Stomach (tissue), 4 donors: Measurements from ENCODE around the gene MKNK2.

Source experiments
- CTCF ChIP-seq, 7 experiments: fragments of 450-650 bp in 4 of 7; fragments of 200-600 bp in 3 of 7; sonication (generic) in 3 of 7; IDR thresholded peaks; one replicate each; pipeline ENCODE4 v1.5.1; 2016 to 2019; ENCODE audit warnings: antibody characterized with exemption in 7 of 7, control low read depth in 2 of 7, mild to moderate bottlenecking in 1 of 7
- EP300 ChIP-seq: sonication (generic); formaldehyde crosslinking; IDR thresholded peaks from one replicate; pipeline ENCODE4 v1.6.1; 2017; ENCODE audit warnings: antibody characterized with exemption
- POLR2A ChIP-seq, 4 donors: fragments of 450-650 bp; IDR thresholded peaks; one replicate each; pipeline ENCODE4 v1.6.1; 2016; ENCODE audit warnings: antibody characterized with exemption in 4 of 4, control low read depth in 2 of 4, mild to moderate bottlenecking in 1 of 4, moderate library complexity in 1 of 4

- no peak for TF ChIP-seq CTCF (IDR thresholded peaks at IDR 0.05)
- TF ChIP-seq POLR2A (IDR thresholded peaks at IDR 0.05): no peak
- TF ChIP-seq EP300: no peak
These were observed 34.1 kb upstream of the MKNK2 start for GRCh38 chr19:2084993-2085720.
